HepG2 (cell line): Measurements from ENCODE around the gene HNF1B. TPM values are rescaled to one million over a fixed set of nuclear protein-coding genes. Genes with fewer than 3 reads are reported as not detected.

Experiments used
- ARNT ChIP-seq: fragments of 450-650 bp; IDR thresholded peaks from 2 replicates; pipeline ENCODE4 v1.6.1; 2017
- FOXA3 ChIP-seq: IDR thresholded peaks from 2 replicates; pipeline ENCODE4 v1.6.1; 2016; ENCODE audit warnings: missing genetic modification reagents, missing compliant biosample characterization
- HCFC1 ChIP-seq: fragments of 150-350 bp; IDR thresholded peaks from 2 replicates; pipeline ENCODE4 v1.6.1; 2014; ENCODE audit warnings: low read depth, low read length
- KLF6 ChIP-seq: IDR thresholded peaks from 2 replicates; pipeline ENCODE4 v1.8.0; 2016; ENCODE audit warnings: missing biosample characterization, missing genetic modification reagents
- MED13 ChIP-seq: sonication (generic); formaldehyde crosslinking; IDR thresholded peaks from 2 replicates; pipeline ENCODE4 v1.5.0; 2020; ENCODE audit warnings: missing genetic modification reagents
- PAX8 ChIP-seq: sonication (generic); formaldehyde crosslinking; IDR thresholded peaks from 2 replicates; pipeline ENCODE4 v1.8.0; 2022; ENCODE audit warnings: mild to moderate bottlenecking, missing genetic modification reagents, borderline replicate concordance
- POLR2A ChIP-seq, 2 experiments: IDR thresholded peaks; 2 replicates each; pipeline ENCODE4 v1.6.1; 2011; ENCODE audit warnings: low read depth in 2 of 2, low read length in 2 of 2, mild to moderate bottlenecking in 1 of 2, moderate library complexity in 1 of 2; ENCODE audit not compliant: insufficient read depth in 1 of 2
- SCMH1 ChIP-seq: sonication (generic); formaldehyde crosslinking; IDR thresholded peaks from 2 replicates; pipeline ENCODE4 v1.9.0; 2021; ENCODE audit warnings: missing genetic modification reagents, mild to moderate bottlenecking, borderline replicate concordance
- SNAPC2 ChIP-seq: sonication (generic); formaldehyde crosslinking; IDR thresholded peaks from 2 replicates; pipeline ENCODE4 v1.8.1; 2022; ENCODE audit warnings: mild to moderate bottlenecking, missing genetic modification reagents
- SNRNP70 ChIP-seq: fragments of 200-400 bp; formaldehyde crosslinking; IDR thresholded peaks from 2 replicates; pipeline ENCODE4 v1.6.1; 2017; ENCODE audit warnings: mild to moderate bottlenecking, low read depth, low read length, moderate library complexity
- SOX6 ChIP-seq, 2 experiments: fragments of 450-650 bp in 1 of 2; sonication (generic) in 1 of 2; formaldehyde crosslinking in 1 of 2; IDR thresholded peaks; 2 replicates each; pipeline versions ENCODE4 v1.4.0 to v1.6.1; 2017 to 2020; ENCODE audit warnings: antibody characterized with exemption in 1 of 2, mild to moderate bottlenecking in 1 of 2, missing genetic modification reagents in 1 of 2
- TFDP2 ChIP-seq: sonication (generic); formaldehyde crosslinking; IDR thresholded peaks from 2 replicates; pipeline ENCODE4 v1.4.0; 2020; ENCODE audit warnings: missing genetic modification reagents
- TP53 ChIP-seq: sonication (generic); formaldehyde crosslinking; conservative IDR thresholded peaks from 2 replicates; pipeline ENCODE4 v1.4.0; 2020; ENCODE audit warnings: missing genetic modification reagents
- TRAFD1 ChIP-seq: sonication (generic); formaldehyde crosslinking; IDR thresholded peaks from 2 replicates; pipeline ENCODE4 v1.5.1; 2020; ENCODE audit warnings: missing genetic modification reagents, mild to moderate bottlenecking, borderline replicate concordance
- ZBTB49 ChIP-seq: sonication (generic); formaldehyde crosslinking; IDR thresholded peaks from 2 replicates; pipeline ENCODE4 v1.4.0; 2020; ENCODE audit warnings: missing genetic modification reagents, borderline replicate concordance
- ZNF230 ChIP-seq: sonication (generic); formaldehyde crosslinking; IDR thresholded peaks from 2 replicates; pipeline ENCODE4 v1.4.0; 2020; ENCODE audit warnings: mild to moderate bottlenecking, missing genetic modification reagents
- ZNF276 ChIP-seq: sonication (generic); formaldehyde crosslinking; IDR thresholded peaks from 2 replicates; pipeline ENCODE4 v1.4.0; 2020; ENCODE audit warnings: mild to moderate bottlenecking, low read depth, missing genetic modification reagents
- ZNF441 ChIP-seq: sonication (generic); formaldehyde crosslinking; IDR thresholded peaks from 2 replicates; pipeline ENCODE4 v1.7.0; 2021; ENCODE audit warnings: missing genetic modification reagents, borderline replicate concordance
- ZNF550 ChIP-seq: sonication (generic); formaldehyde crosslinking; IDR thresholded peaks from 2 replicates; pipeline ENCODE4 v1.4.0; 2020; ENCODE audit warnings: mild to moderate bottlenecking, missing genetic modification reagents, borderline replicate concordance
- ZNF557 ChIP-seq: sonication (generic); formaldehyde crosslinking; IDR thresholded peaks from 2 replicates; pipeline ENCODE4 v1.4.0; 2020; ENCODE audit warnings: missing genetic modification reagents
- ZNF770 ChIP-seq: sonication (generic); formaldehyde crosslinking; IDR thresholded peaks from 2 replicates; pipeline ENCODE4 v1.5.0; 2020; ENCODE audit warnings: mild to moderate bottlenecking, missing genetic modification reagents
- polyA plus RNA-seq, 8 experiments: library from polyadenylated mRNA; depleted of rRNA in 3 of 8; stranded (reverse) in 7 of 8; unstranded in 1 of 8; fragments of >200 nt; fragmentation: Illumina TruSeq in 4 of 8; extraction: Trizol in 4 of 8; gene quantifications; 2 replicates each; pipeline versions ENCODE4 v1.2.1 to v1.2.3, GENCODE V29; 2011 to 2016; ENCODE audit warnings: low read depth in 4 of 8, missing spikeins in 1 of 8, mixed read lengths in 1 of 8; ENCODE audit not compliant: insufficient read depth in 1 of 8
- total RNA-seq, 5 experiments: library from RNA; depleted of rRNA; stranded (reverse); fragments of >200 nt; fragmentation: Illumina TruSeq; extraction: Trizol; gene quantifications; 2 replicates each; pipeline ENCODE4 v1.2.3, GENCODE V29; 2016; ENCODE audit warnings: low read depth in 1 of 5

HNF1B gene
- total and polyA plus RNA-seq, 2 of the 13 experiments (the other 11 are each of a cell fraction or from before 2014, with no cell fraction given): 1.9 to 5.3 TPM

GRCh38 chr17:37708616-37709212 lies 36.1 kb downstream of the HNF1B start (continued):
- TF ChIP-seq SOX6 (IDR thresholded peaks at IDR 0.05): no peak
- peak; percentile 88 for TF ChIP-seq SOX6 (CRISPR knock-in tag; IDR thresholded peaks at IDR 0.05)
- TF ChIP-seq ZNF230: no peak
- TF ChIP-seq PAX8: no peak
- no peak for TF ChIP-seq ZNF276
- no peak; the same call in 1 of the 2 replicates for TF ChIP-seq ZNF441 (CRISPR knock-in tag)
- TF ChIP-seq SNAPC2: no peak
- no peak for TF ChIP-seq TRAFD1 (CRISPR knock-in tag)
- TF ChIP-seq KLF6 (CRISPR knock-in tag): no peak
- no peak for TF ChIP-seq SCMH1 (CRISPR knock-in tag)
- TF ChIP-seq ARNT: no peak
- TF ChIP-seq ZNF557 (CRISPR knock-in tag): peak; percentile 86; the same call in 1 of the 2 replicates
- no peak for TF ChIP-seq ZNF550
- no peak for TF ChIP-seq SNRNP70
- TF ChIP-seq TP53 (CRISPR knock-in tag): no peak
- TF ChIP-seq HCFC1: no peak
- TF ChIP-seq TFDP2 (CRISPR knock-in tag): peak; percentile 63
- peak; percentile 43 to 68; a peak in 3 of 4 replicates for TF ChIP-seq POLR2A (IDR thresholded peaks at IDR 0.05; ENCODE audit: insufficient read depth in 1 of 2, low read depth in 2 of 2, low read length in 2 of 2)
- TF ChIP-seq ZBTB49 (CRISPR knock-in tag): no peak
- no peak for TF ChIP-seq ZNF770 (CRISPR knock-in tag)
- TF ChIP-seq FOXA3: peak; percentile 70; the same call in 1 of the 2 replicates
- TF ChIP-seq MED13 (CRISPR knock-in tag): no peak
